BJ (cell line): ENCODE measurements around the gene POU2AF1. TPM values are rescaled to one million over a fixed set of nuclear protein-coding genes. Genes with fewer than 3 reads are reported as not detected.
"Not testable (repeated sequence)": the region's sequence is repeated elsewhere in the genome, so short reads cannot be mapped to it uniquely, and the experiment has no call there.

Experiments
- CTCF ChIA-PET: fragments of 350-600 bp; formaldehyde crosslinking; extraction: SDS; loops from one replicate; lab custom pipeline; 2021; ENCODE audit warnings: antibody characterized with exemption, inconsistent platforms; lab: Yijun Ruan, JAX
- POLR2A ChIA-PET: fragments of 300-600 bp; sonication (Branson Sonifier 250); formaldehyde crosslinking; extraction: SDS; loops from one replicate; lab custom pipeline; 2021; ENCODE audit warnings: antibody characterized with exemption; lab: Charles Lee
- DNase-seq: peaks from one replicate; pipeline ENCODE4 v3.0.0-alpha.2; 2011; ENCODE audit warnings: low read depth
- H3K27me3 ChIP-seq: 2 replicates; pipeline ENCODE4 v1.6.0; 2011; ENCODE audit warnings: low read length; ENCODE audit not compliant: control insufficient read depth, insufficient read depth
- H3K36me3 ChIP-seq: 2 replicates; pipeline ENCODE4 v1.5.1; 2011; ENCODE audit warnings: low read length; ENCODE audit not compliant: control insufficient read depth, insufficient read depth
- H3K4me3 ChIP-seq: 2 replicates; pipeline ENCODE4 v1.5.1; 2011; ENCODE audit warnings: low read depth, mild to moderate bottlenecking, control low read depth, low read length
- polyA plus RNA-seq: library from polyadenylated mRNA; depleted of rRNA; stranded (reverse); fragments of >200 nt; gene quantifications from 2 replicates; pipeline ENCODE4 v1.2.3, GENCODE V29; 2011
- TF ChIP-seq, protein P1 (sequence below): IDR thresholded peaks from 2 replicates; pipeline ENCODE4 v1.5.1; 2011; ENCODE audit warnings: low read depth, mild to moderate bottlenecking, control low read depth, inconsistent platforms, low read length, moderate library complexity; ENCODE audit not compliant: insufficient read depth

POU2AF1 gene
- polyA plus RNA-seq, 1 experiment, result not detected

DNA sequence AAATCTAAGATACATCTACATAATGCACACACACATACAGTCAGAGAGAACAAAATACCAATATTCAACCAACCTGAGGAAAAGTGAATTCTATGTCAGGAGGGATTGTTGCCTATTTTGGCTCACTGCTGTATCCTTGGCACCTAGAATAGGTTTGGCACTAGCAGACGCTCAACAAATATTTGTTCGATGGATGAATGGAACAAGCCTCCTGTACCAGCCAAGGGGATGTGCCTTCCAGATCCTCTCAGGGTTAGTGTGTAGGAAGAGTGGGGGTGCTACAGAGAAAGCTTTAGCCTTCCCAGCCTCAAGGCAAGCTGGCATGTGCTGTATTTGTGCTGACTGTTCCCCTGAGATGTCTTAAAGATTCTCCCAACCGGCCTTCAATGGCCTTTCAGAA, 23.3 kb upstream of the POU2AF1 start:
- POLR2A ChIA-PET, result no interaction called here
- CTCF ChIA-PET, result no interaction called here
- no peaks in the 10 kb centered on the region for H3K36me3 ChIP-seq

DNA sequence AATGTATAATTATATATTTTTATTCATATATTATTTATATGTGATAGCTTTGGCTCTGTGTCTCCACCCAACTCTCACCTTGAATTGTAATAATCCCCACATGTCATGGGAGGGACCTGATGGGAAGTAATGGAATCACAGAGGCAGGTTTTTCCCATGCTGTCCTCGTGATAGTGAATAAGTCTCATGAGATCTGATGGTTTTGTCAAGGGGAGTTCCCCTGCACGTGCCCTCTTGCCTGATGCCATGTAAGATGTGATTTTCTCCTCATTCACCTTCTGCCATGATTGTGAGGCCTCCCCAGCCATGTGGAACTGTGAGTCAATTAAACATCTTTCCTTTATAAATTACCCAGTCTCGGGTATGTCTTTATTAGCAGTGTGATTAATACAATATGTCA, 22.9 kb upstream of the POU2AF1 start:
- CTCF ChIA-PET, POLR2A ChIA-PET: not testable (repeated sequence)

More for the DNA sequence above, 23.3 kb upstream of the POU2AF1 start:
- Histone ChIP-seq H3K27me3 (no peaks in the 10 kb centered on the region; the same call in 1 of the 2 replicates), H3K4me3 (no peak overlapping the region)
- TF ChIP-seq, protein P1, sequence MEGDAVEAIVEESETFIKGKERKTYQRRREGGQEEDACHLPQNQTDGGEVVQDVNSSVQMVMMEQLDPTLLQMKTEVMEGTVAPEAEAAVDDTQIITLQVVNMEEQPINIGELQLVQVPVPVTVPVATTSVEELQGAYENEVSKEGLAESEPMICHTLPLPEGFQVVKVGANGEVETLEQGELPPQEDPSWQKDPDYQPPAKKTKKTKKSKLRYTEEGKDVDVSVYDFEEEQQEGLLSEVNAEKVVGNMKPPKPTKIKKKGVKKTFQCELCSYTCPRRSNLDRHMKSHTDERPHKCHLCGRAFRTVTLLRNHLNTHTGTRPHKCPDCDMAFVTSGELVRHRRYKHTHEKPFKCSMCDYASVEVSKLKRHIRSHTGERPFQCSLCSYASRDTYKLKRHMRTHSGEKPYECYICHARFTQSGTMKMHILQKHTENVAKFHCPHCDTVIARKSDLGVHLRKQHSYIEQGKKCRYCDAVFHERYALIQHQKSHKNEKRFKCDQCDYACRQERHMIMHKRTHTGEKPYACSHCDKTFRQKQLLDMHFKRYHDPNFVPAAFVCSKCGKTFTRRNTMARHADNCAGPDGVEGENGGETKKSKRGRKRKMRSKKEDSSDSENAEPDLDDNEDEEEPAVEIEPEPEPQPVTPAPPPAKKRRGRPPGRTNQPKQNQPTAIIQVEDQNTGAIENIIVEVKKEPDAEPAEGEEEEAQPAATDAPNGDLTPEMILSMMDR, result no peak
- no peak for DNase-seq

DNA sequence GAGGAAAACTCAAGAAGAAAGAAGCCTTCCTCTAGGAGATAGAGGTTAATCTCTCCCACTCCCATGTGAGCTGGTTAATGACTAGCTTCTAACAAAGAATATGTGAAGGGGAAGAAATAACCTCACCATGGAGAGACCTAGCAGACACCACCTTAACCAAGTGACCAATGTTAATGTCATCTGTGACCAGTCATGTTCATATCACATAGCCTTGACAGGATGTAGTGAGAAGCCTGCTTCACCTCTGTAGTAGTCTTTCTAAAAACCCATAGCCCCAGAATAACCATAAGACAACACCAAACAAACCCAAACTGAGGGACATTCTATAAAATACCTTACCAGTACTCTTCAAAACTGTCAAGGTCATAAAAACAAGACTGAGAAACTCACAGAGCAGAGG, 21.5 kb upstream of the POU2AF1 start:
- Histone ChIP-seq H3K27me3 (no peaks in the 10 kb centered on the region; the same call in 1 of the 2 replicates), H3K36me3 (no peaks in the 10 kb centered on the region), H3K4me3 (no peak overlapping the region)
- ChIA-PET POLR2A (no interaction called here), CTCF (no interaction called here)
- TF ChIP-seq, protein P1, result no peak
- no peak for DNase-seq

More for the DNA sequence above, 22.9 kb upstream of the POU2AF1 start:
- DNase-seq, H3K27me3 ChIP-seq, H3K36me3 ChIP-seq, H3K4me3 ChIP-seq: not testable (repeated sequence)

DNA sequence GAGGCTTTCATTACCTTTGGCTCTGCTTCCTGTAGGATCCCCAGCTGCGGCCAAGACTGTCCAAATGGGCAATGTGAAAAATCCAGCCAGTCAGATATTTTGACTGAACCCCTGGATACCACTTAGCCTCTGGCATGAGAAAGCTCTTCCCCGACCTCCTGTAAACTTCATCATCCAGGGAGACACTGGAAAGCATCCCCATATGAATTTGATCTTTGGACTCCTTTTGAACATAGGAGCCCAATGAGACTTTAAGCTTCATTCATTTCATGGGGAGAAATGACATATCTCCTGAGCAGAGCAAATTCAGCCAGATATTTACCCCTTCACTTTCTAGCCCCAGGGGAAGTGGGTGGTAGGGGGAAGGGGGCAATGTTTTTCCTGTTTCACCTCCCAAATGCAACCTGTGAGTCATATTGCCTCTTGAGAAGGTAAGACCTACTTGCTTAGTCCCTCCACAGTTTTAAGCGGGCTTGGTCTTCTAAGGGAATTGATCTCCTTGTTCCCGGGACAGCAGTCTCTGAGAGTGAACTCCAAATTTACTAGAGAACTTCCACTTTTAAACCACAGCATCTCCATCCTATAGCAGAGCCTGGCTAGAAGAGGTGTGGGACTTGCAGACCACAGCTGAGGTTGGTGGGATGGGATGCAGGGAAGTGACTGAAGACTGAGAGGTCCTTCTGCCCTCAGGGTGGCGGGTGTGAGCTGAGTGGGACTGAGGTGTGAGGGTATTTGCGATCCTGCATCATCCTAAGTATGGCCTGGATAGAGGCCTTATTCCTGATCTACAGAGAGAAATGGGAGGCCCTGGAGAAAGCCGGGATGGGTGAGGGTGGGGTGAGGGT, 20.3 kb upstream of the POU2AF1 start:
- DNase-seq, result no peak
- POLR2A ChIA-PET, result no interaction called here
- Histone ChIP-seq H3K4me3 (no peak overlapping the region), H3K36me3 (no peaks in the 10 kb centered on the region), H3K27me3 (no peaks in the 10 kb centered on the region; the same call in 1 of the 2 replicates)
- CTCF ChIA-PET, result interaction anchor here (1.1 kb wide), 1 partner anchor 24 kb away, joined by 3 read pairs; no protein-coding TSS in a partner anchor
- TF ChIP-seq, protein P1, result no peak

DNA sequence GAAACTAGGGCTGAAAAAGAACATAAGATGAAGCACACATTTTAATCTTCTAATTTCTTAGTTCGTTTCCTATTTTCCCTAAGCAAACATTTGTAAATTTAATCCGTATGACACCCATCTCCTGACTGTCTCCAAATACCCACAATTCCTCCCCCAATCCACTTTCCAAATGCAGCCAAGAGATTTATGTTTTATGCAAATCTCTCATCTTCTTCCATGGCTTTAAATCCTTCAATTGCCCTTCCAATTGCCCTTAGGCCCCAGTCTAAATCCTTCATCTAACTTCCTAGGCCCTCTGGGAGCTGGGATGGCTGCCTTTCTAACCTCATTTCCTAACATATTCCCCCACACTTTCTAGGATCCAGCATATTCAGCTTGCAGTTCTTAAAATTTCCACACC, 18.0 kb upstream of the POU2AF1 start:
- TF ChIP-seq, protein P1, result no peak
- Histone ChIP-seq H3K27me3 (no peaks in the 10 kb centered on the region; the same call in 1 of the 2 replicates), H3K36me3 (no peaks in the 10 kb centered on the region), H3K4me3 (no peak overlapping the region)
- DNase-seq, result no peak
- POLR2A ChIA-PET, result no interaction called here
- CTCF ChIA-PET, result no interaction called here
